ENCODE data around the gene OR5K1.

The OR5K1 gene

GRCh38 chr3:98518816-98519215, 55.8 kb downstream of the OR5K1 start:
- TF ChIP-seq CTCF (IDR thresholded peaks at IDR 0.05), result no peak

- TF ChIP-seq CTCF (IDR thresholded peaks at IDR 0.05), result no peak
Measured at GRCh38 chr3:98519351-98519750, 56.4 kb downstream of the OR5K1 start.

- no peak for TF ChIP-seq CTCF (IDR thresholded peaks at IDR 0.05)
Measured at GRCh38 chr3:98521897-98522543, 59.0 kb downstream of the OR5K1 start.
